Adrenal gland (tissue), 12 donors: Measurements from ENCODE around the gene LHX4. TPM values are rescaled to one million over a fixed set of nuclear protein-coding genes. Genes with fewer than 3 reads are reported as not detected.

Experiments
- DNase-seq, 7 donors: peaks; one replicate each; pipeline ENCODE4 v3.0.0-alpha.2; 2019 to 2020
- H3K27ac ChIP-seq, 5 donors: fragments of 200-600 bp; sonication (generic) in 4 of 5; 1 replicate in 3 of 5; 2 replicates in 2 of 5; pipeline versions ENCODE4 v1.5.1 to v1.8.0; 2016 to 2020; ENCODE audit warnings: mild to moderate bottlenecking in 1 of 5
- H3K27me3 ChIP-seq: fragments of 200-600 bp; 2 replicates; pipeline ENCODE4 v1.8.0; 2021
- H3K36me3 ChIP-seq, 2 donors: fragments of 200-600 bp; replicated peaks in 1 of 2; 1 replicate in 1 of 2; 2 replicates in 1 of 2; pipeline versions ENCODE4 v1.5.1 to v1.8.0; 2018 to 2022
- H3K4me1 ChIP-seq, 2 donors: fragments of 200-600 bp; replicated peaks in 1 of 2; 1 replicate in 1 of 2; 2 replicates in 1 of 2; pipeline versions ENCODE4 v1.5.1 to v1.8.0; 2018 to 2021
- H3K4me3 ChIP-seq, 4 donors: fragments of 200-600 bp; sonication (generic) in 3 of 4; one replicate each; pipeline ENCODE4 v1.5.1; 2016 to 2018
- H3K9me3 ChIP-seq, 3 donors: fragments of 200-600 bp; sonication (generic) in 1 of 3; replicated peaks in 1 of 3; 1 replicate in 2 of 3; 2 replicates in 1 of 3; pipeline versions ENCODE4 v1.5.1 to v1.8.0; 2016 to 2021
- CTCF ChIP-seq, 6 experiments: fragments of 450-650 bp in 4 of 6; fragments of 200-600 bp in 2 of 6; sonication (generic) in 1 of 6; IDR thresholded peaks; 1 replicate in 5 of 6; 2 replicates in 1 of 6; pipeline versions ENCODE4 v1.5.1 to v1.8.0; 2016 to 2021; ENCODE audit warnings: antibody characterized with exemption in 6 of 6, mild to moderate bottlenecking in 2 of 6, moderate library complexity in 1 of 6
- POLR2A ChIP-seq, 2 donors: fragments of 450-650 bp; IDR thresholded peaks; one replicate each; pipeline ENCODE4 v1.6.1; 2017; ENCODE audit warnings: antibody characterized with exemption in 2 of 2, mild to moderate bottlenecking in 2 of 2, moderate library complexity in 1 of 2
- WGBS, 4 donors: extraction: QIAGEN DNeasy Blood & Tissue Kit in 2 of 4; methylation state at CpG; one replicate each; pipeline versions ENCODE4 v1.1.5 to v1.1.7; 2013 to 2017; 5-methylcytosine and 5-hydroxymethylcytosine counted together
- intact Hi-C, 2 donors: fragments of 100-400 bp; cut with DNase I; formaldehyde crosslinking; loops; one replicate each; pipeline versions ENCODE4 v1.14.1 to v1.15.0; 2022 to 2023
- polyA plus RNA-seq, 3 donors: library from polyadenylated mRNA; stranded (reverse); fragments of 200-250 nt in 2 of 3; fragments of 350-450 nt in 1 of 3; fragmentation: Illumina TruSeq in 1 of 3; extraction: RNeasy Lipid Tissue Mini Kit (QIAGEN cat#74804) in 1 of 3; gene quantifications; one replicate each; pipeline ENCODE4 v1.2.3, GENCODE V29; 2013 to 2014
- total RNA-seq, 9 donors: library from RNA; depleted of rRNA in 4 of 9; stranded (reverse); fragments of >200 nt in 4 of 9; fragments of 120-200 nt in 1 of 9; fragmentation: NEBNext Ultra II Directional in 1 of 9; extraction: Animal tissue kit (Norgen Biotek cat#: 25700) in 1 of 9; gene quantifications; one replicate each; pipeline versions ENCODE4 v1.1.0 to v1.2.4, GENCODE V29; 2013 to 2023
- donor health status: healthy with polysubstance abuse.
- donor health status: Bipolar disorder and iron deficiency.
- donor health status: DM: yes; HTN: yes; CAD: no.
- donor health status: DM: no; HTN: no; CAD: no.
- donor health status: DM: no; HTN: no; CAD: no.
- donor health status: DM: yes; HTN: yes; CAD: no.

LHX4 gene
- total and polyA plus RNA-seq, 12 donors, result not detected

GRCh38 chr1:180236698-180237509 is 6.8 kb downstream of the LHX4 start:
- intact Hi-C loops, result no loop called here
- 8 to 13% (median 10%) methylated on average over 16 of the region's 16 CpGs for WGBS, 4 donors
- no peaks in the 10 kb centered on the region for H3K9me3 ChIP-seq
- TF ChIP-seq CTCF (IDR thresholded peaks at IDR 0.05) (no peak), POLR2A (IDR thresholded peaks at IDR 0.05) (no peak)
- H3K27ac ChIP-seq, result no peak overlapping the region
- DNase-seq, result no peak
- no peak overlapping the region for H3K4me3 ChIP-seq
- no peaks in the 10 kb centered on the region for H3K36me3 ChIP-seq
- H3K27me3 ChIP-seq, result peaks cover 96% of the 10 kb centered on the region
- H3K4me1 ChIP-seq, result peaks cover 0 to 18% of the 10 kb centered on the region in 2 donors

- H3K36me3 ChIP-seq, result no peaks in the 10 kb centered on the region
- H3K4me1 ChIP-seq, result peaks cover 0 to 17% of the 10 kb centered on the region in 2 donors
- no peaks in the 10 kb centered on the region for H3K9me3 ChIP-seq
- no peak for DNase-seq
- intact Hi-C loops, result no loop called here
- WGBS, 4 donors, result 22 to 30% (median 26%) methylated on average over 7 of the region's 7 CpGs
- no peak overlapping the region for H3K27ac ChIP-seq
- peaks cover 86% of the 10 kb centered on the region for H3K27me3 ChIP-seq
- H3K4me3 ChIP-seq, result no peak overlapping the region
- TF ChIP-seq POLR2A (IDR thresholded peaks at IDR 0.05) (no peak), CTCF (IDR thresholded peaks at IDR 0.05) (no peak)
Measured at GRCh38 chr1:180237869-180238476, 7.9 kb downstream of the LHX4 start.

- Histone ChIP-seq H3K9me3 (no peaks in the 10 kb centered on the region), H3K4me1 (peaks cover 0 to 17% of the 10 kb centered on the region in 2 donors), H3K27me3 (peaks cover 86% of the 10 kb centered on the region), H3K36me3 (no peaks in the 10 kb centered on the region), H3K4me3 (no peak overlapping the region), H3K27ac (no peak overlapping the region)
- 22 to 36% (median 34%) methylated on average over 7 of the region's 7 CpGs for WGBS, 4 donors
- DNase-seq, result no peak
- intact Hi-C loops, result no loop called here
- TF ChIP-seq POLR2A (IDR thresholded peaks at IDR 0.05) (no peak), CTCF (IDR thresholded peaks at IDR 0.05) (no peak)
Measured at GRCh38 chr1:180238675-180239074, 8.6 kb downstream of the LHX4 start.

GRCh38 chr1:180239145-180240096 is 9.4 kb downstream of the LHX4 start:
- Histone ChIP-seq H3K4me1 (peaks cover 0 to 15% of the 10 kb centered on the region in 2 donors), H3K36me3 (no peaks in the 10 kb centered on the region), H3K27me3 (peaks cover 80% of the 10 kb centered on the region), H3K9me3 (no peaks in the 10 kb centered on the region), H3K27ac (no peak overlapping the region), H3K4me3 (no peak overlapping the region)
- DNase-seq, result no peak
- 16 to 21% (median 19%) methylated on average over 9 to 10 of the region's 10 CpGs for WGBS, 4 donors
- intact Hi-C loops, result no loop called here
- no peak for TF ChIP-seq POLR2A (IDR thresholded peaks at IDR 0.05)
- no peak for TF ChIP-seq CTCF (IDR thresholded peaks at IDR 0.05)
